Body of pancreas (tissue), 4 donors: ENCODE data around the gene GDF11.

ENCODE experiments used
- POLR2A ChIP-seq, 3 donors: fragments of 450-650 bp; IDR thresholded peaks; one replicate each; pipeline ENCODE4 v1.6.1; 2016; ENCODE audit warnings: antibody characterized with exemption in 3 of 3, mild to moderate bottlenecking in 2 of 3
- TF ChIP-seq, protein P1 (sequence below), 7 experiments: fragments of 450-650 bp in 4 of 7; fragments of 200-600 bp in 3 of 7; sonication (generic) in 3 of 7; IDR thresholded peaks; one replicate each; pipeline ENCODE4 v1.5.1; 2016 to 2019; ENCODE audit warnings: antibody characterized with exemption in 7 of 7

DNA sequence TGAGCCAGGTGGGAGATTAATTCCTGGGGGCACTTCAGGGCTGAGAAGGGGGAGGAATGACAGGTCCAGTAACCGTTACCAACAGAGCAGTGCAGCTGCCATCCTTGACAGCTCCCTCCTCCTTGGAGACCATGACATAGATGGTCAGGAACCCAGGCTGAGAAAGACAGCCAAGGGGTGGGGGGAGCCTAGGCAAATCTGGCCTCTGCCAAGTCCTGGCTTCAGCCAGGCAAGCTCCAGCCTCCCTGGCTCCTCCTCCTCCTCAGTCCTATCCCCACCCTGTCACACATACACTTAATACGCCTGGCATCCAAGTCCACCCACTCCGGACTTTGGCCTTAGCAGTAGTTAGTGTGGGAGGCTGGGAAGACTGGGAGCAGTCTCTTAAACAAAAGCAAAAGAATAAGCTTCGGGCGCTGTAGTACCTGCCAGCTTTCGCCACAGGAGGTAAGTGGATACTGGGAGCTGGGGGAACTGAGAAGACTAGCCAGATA, 22.8 kb upstream of the GDF11 start, which contains the start of gene RDH5:
- TF ChIP-seq, protein P1, sequence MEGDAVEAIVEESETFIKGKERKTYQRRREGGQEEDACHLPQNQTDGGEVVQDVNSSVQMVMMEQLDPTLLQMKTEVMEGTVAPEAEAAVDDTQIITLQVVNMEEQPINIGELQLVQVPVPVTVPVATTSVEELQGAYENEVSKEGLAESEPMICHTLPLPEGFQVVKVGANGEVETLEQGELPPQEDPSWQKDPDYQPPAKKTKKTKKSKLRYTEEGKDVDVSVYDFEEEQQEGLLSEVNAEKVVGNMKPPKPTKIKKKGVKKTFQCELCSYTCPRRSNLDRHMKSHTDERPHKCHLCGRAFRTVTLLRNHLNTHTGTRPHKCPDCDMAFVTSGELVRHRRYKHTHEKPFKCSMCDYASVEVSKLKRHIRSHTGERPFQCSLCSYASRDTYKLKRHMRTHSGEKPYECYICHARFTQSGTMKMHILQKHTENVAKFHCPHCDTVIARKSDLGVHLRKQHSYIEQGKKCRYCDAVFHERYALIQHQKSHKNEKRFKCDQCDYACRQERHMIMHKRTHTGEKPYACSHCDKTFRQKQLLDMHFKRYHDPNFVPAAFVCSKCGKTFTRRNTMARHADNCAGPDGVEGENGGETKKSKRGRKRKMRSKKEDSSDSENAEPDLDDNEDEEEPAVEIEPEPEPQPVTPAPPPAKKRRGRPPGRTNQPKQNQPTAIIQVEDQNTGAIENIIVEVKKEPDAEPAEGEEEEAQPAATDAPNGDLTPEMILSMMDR (IDR thresholded peaks at IDR 0.05): peak in 1 of 7 experiments; percentile 11
- peak; percentile 34 to 78 (median 71) for TF ChIP-seq POLR2A (IDR thresholded peaks at IDR 0.05)
